HEK293 (cell line): ENCODE results near the gene RHPN2.
A peak's percentile ranks its signal among the peaks of the same experiment; 100 is the strongest.

ENCODE experiments used
- CTCF ChIA-PET: fragments of 350-600 bp; formaldehyde crosslinking; extraction: SDS; loops from one replicate; lab custom pipeline; 2021; ENCODE audit warnings: antibody characterized with exemption; lab: Yijun Ruan, JAX
- POLR2A ChIA-PET: fragments of 300-600 bp; formaldehyde crosslinking; extraction: SDS; loops from one replicate; lab custom pipeline; 2020; ENCODE audit warnings: antibody characterized with exemption, inconsistent platforms; lab: Yijun Ruan, JAX
- H3K27ac ChIP-seq: fragments of 200-500 bp; sonication (Bioruptor generic); 2 replicates; pipeline ENCODE4 v1.5.1; 2014; ENCODE audit warnings: low read depth, low read length, control low read depth, inconsistent platforms; ENCODE audit errors: extremely low read depth
- H3K36me3 ChIP-seq, 2 experiments: fragments of 200-500 bp in 1 of 2; sonication (Bioruptor generic) in 1 of 2; 1 replicate in 1 of 2; 2 replicates in 1 of 2; pipeline ENCODE4 v1.5.1; 2014 to 2017; ENCODE audit warnings: inconsistent platforms in 2 of 2, low read length in 2 of 2; ENCODE audit not compliant: control insufficient read depth in 2 of 2, insufficient read depth in 1 of 2
- H3K4me1 ChIP-seq: fragments of 200-500 bp; sonication (Bioruptor generic); 2 replicates; pipeline ENCODE4 v1.5.1; 2014; ENCODE audit warnings: mild to moderate bottlenecking, low read length, inconsistent platforms; ENCODE audit not compliant: control insufficient read depth, insufficient read depth
- H3K4me3 ChIP-seq: 2 replicates; pipeline ENCODE4 v1.5.1; 2011; ENCODE audit warnings: low read depth, mild to moderate bottlenecking, control low read depth, low read length, moderate library complexity
- H3K9me3 ChIP-seq: fragments of 200-500 bp; sonication (Bioruptor generic); 2 replicates; pipeline ENCODE4 v1.5.1; 2014; ENCODE audit warnings: low read depth, low read length, inconsistent platforms; ENCODE audit not compliant: control insufficient read depth, insufficient read depth
- ATF2 ChIP-seq: fragments of 450-650 bp; formaldehyde crosslinking; IDR thresholded peaks from 2 replicates; pipeline ENCODE4 v1.5.1; 2016; ENCODE audit warnings: missing biosample characterization, missing genetic modification characterization, low read depth
- EGR2 ChIP-seq: fragments of 450-650 bp; formaldehyde crosslinking; IDR thresholded peaks from 2 replicates; pipeline ENCODE4 v1.5.1; 2016; ENCODE audit warnings: low read depth, missing biosample characterization, missing genetic modification characterization
- GLI2 ChIP-seq: fragments of 450-650 bp; formaldehyde crosslinking; IDR thresholded peaks from 2 replicates; pipeline ENCODE4; 2017; ENCODE audit warnings: missing biosample characterization, missing genetic modification characterization, low read depth, borderline replicate concordance
- MZF1 ChIP-seq: fragments of 450-650 bp; formaldehyde crosslinking; IDR thresholded peaks from 2 replicates; pipeline ENCODE4 v1.5.1; 2017; ENCODE audit warnings: missing biosample characterization, missing genetic modification characterization, borderline replicate concordance
- PRDM1 ChIP-seq: fragments of 450-650 bp; formaldehyde crosslinking; IDR thresholded peaks from 2 replicates; pipeline ENCODE4; 2016; ENCODE audit warnings: missing biosample characterization, missing genetic modification characterization
- SCRT1 ChIP-seq: fragments of 450-650 bp; formaldehyde crosslinking; IDR thresholded peaks from 2 replicates; pipeline ENCODE4 v1.5.1; 2016; ENCODE audit warnings: missing biosample characterization, missing genetic modification characterization, borderline replicate concordance
- ZBTB11 ChIP-seq: fragments of 450-650 bp; formaldehyde crosslinking; conservative IDR thresholded peaks from 2 replicates; pipeline ENCODE4 v1.5.1; 2016; ENCODE audit warnings: low read depth, missing biosample characterization, missing genetic modification characterization
- ZBTB20 ChIP-seq: fragments of 450-650 bp; formaldehyde crosslinking; IDR thresholded peaks from 2 replicates; pipeline ENCODE4 v1.5.1; 2016; ENCODE audit warnings: missing biosample characterization, missing genetic modification characterization
- ZFHX2 ChIP-seq: fragments of 450-650 bp; formaldehyde crosslinking; conservative IDR thresholded peaks from 2 replicates; pipeline ENCODE4 v1.5.1; 2016; ENCODE audit warnings: missing biosample characterization, missing genetic modification characterization
- ZNF121 ChIP-seq: fragments of 450-650 bp; formaldehyde crosslinking; IDR thresholded peaks from 2 replicates; pipeline ENCODE4 v1.5.1; 2016; ENCODE audit warnings: missing biosample characterization, missing genetic modification characterization
- ZNF132 ChIP-seq: fragments of 450-650 bp; formaldehyde crosslinking; IDR thresholded peaks from 2 replicates; pipeline ENCODE4 v1.5.1; 2017; ENCODE audit warnings: missing biosample characterization, missing genetic modification characterization, borderline replicate concordance
- ZNF140 ChIP-seq: fragments of 450-650 bp; formaldehyde crosslinking; IDR thresholded peaks from 2 replicates; pipeline ENCODE4 v1.5.1; 2016; ENCODE audit warnings: missing biosample characterization, missing genetic modification characterization
- ZNF169 ChIP-seq: fragments of 450-650 bp; formaldehyde crosslinking; IDR thresholded peaks from 2 replicates; pipeline ENCODE4 v1.5.1; 2016; ENCODE audit warnings: missing biosample characterization, missing genetic modification characterization
- ZNF274 ChIP-seq, 2 experiments: fragments of 200-500 bp in 1 of 2; fragments of 450-650 bp in 1 of 2; sonication (Bioruptor generic) in 1 of 2; formaldehyde crosslinking in 1 of 2; IDR thresholded peaks; 2 replicates each; pipeline versions ENCODE4 v1.5.1 to v1.6.1; 2014 to 2016; ENCODE audit warnings: borderline replicate concordance in 1 of 2, inconsistent platforms in 1 of 2, low read length in 1 of 2, missing biosample characterization in 1 of 2, missing genetic modification characterization in 1 of 2
- ZNF280D ChIP-seq: fragments of 450-650 bp; formaldehyde crosslinking; IDR thresholded peaks from 2 replicates; pipeline ENCODE4 v1.5.1; 2016; ENCODE audit warnings: missing biosample characterization, missing genetic modification characterization
- ZNF530 ChIP-seq: fragments of 450-650 bp; formaldehyde crosslinking; IDR thresholded peaks from 2 replicates; pipeline ENCODE4 v1.5.1; 2016; ENCODE audit warnings: low read depth, missing biosample characterization, missing genetic modification characterization
- ZNF548 ChIP-seq: fragments of 450-650 bp; formaldehyde crosslinking; IDR thresholded peaks from 2 replicates; pipeline ENCODE4 v1.5.1; 2016; ENCODE audit warnings: missing biosample characterization, missing genetic modification characterization
- ZNF658 ChIP-seq: fragments of 450-650 bp; formaldehyde crosslinking; IDR thresholded peaks from 2 replicates; pipeline ENCODE4; 2016; ENCODE audit warnings: missing biosample characterization, missing genetic modification characterization
- ZSCAN18 ChIP-seq: fragments of 450-650 bp; formaldehyde crosslinking; IDR thresholded peaks from 2 replicates; pipeline ENCODE4 v1.5.1; 2016; ENCODE audit warnings: missing biosample characterization, missing genetic modification characterization
- ZSCAN30 ChIP-seq: fragments of 450-650 bp; IDR thresholded peaks from 2 replicates; pipeline ENCODE4 v1.5.1; 2018; ENCODE audit warnings: missing biosample characterization, mild to moderate bottlenecking, missing genetic modification characterization, moderate library complexity

Gene RHPN2

GRCh38 chr19:33062902-33063301, 1.8 kb downstream of the RHPN2 start (continued):
- no peak for TF ChIP-seq ZNF280D (tag by site-specific recombination)

GRCh38 chr19:33060586-33060985, 4.1 kb downstream of the RHPN2 start:
- no peaks in the 10 kb centered on the region; the same call in 1 of the 2 replicates for H3K9me3 ChIP-seq
- no peak overlapping the region for H3K27ac ChIP-seq
- H3K4me1 ChIP-seq = peaks cover 20% of the 10 kb centered on the region
- POLR2A ChIA-PET = interaction anchor here (0.6 to 1.6 kb wide), 3 partner anchors 9 to 19 kb away, joined by 4 to 10 read pairs (median 5); no protein-coding TSS in a partner anchor
- TF ChIP-seq ZNF121 (tag by site-specific recombination) = peak; percentile 78
- TF ChIP-seq EGR2 = 0 out of 2 replicates have a peak, but pooled peaks have one; percentile 27
- TF ChIP-seq ZBTB20 = no peak
- no peak for TF ChIP-seq ZSCAN30
- TF ChIP-seq ZFHX2 = 0 out of 2 replicates have a peak, but pooled peaks have one; percentile 5
- no peak for TF ChIP-seq MZF1
- TF ChIP-seq ZNF132 (tag by site-specific recombination) = no peak
- TF ChIP-seq ATF2 = no peak
- no peak for TF ChIP-seq ZNF140
- peaks cover 0 to 22% of the 10 kb centered on the region in 2 experiments; a peak in 1 of 3 replicates for H3K36me3 ChIP-seq
- no peak overlapping the region for H3K4me3 ChIP-seq
- CTCF ChIA-PET = interaction anchor here (0.7 to 0.9 kb wide), 2 partner anchors 242 to 370 kb away, joined by 3 read pairs; no protein-coding TSS in a partner anchor

GRCh38 chr19:33055718-33056117, 9.0 kb downstream of the RHPN2 start:
- H3K27ac ChIP-seq = 0 out of 2 replicates have a peak overlapping the region, but pooled peaks have one; percentile 12
- H3K36me3 ChIP-seq = peaks cover 5 to 42% of the 10 kb centered on the region in 2 experiments
- peak; percentile 98 for TF ChIP-seq PRDM1 (tag by site-specific recombination)
- no peak for TF ChIP-seq ZNF530
- ChIA-PET POLR2A (interaction anchor here (0.8 to 1.6 kb wide), 5 partner anchors 8 to 79 kb away, joined by 3 to 7 read pairs (median 5); no protein-coding TSS in a partner anchor), CTCF (interaction anchor here (0.8 to 1.3 kb wide), 2 partner anchors 63 to 1165 kb away, joined by 4 to 5 read pairs; no protein-coding TSS in a partner anchor)
- no peak overlapping the region for H3K4me3 ChIP-seq
- peaks cover 30% of the 10 kb centered on the region for H3K4me1 ChIP-seq
- H3K9me3 ChIP-seq = no peaks in the 10 kb centered on the region; the same call in 1 of the 2 replicates

GRCh38 chr19:33054623-33055022, 10.1 kb downstream of the RHPN2 start:
- Histone ChIP-seq H3K9me3 (no peaks in the 10 kb centered on the region; the same call in 1 of the 2 replicates), H3K36me3 (peaks cover 5 to 46% of the 10 kb centered on the region in 2 experiments), H3K27ac (no peak overlapping the region), H3K4me1 (peaks cover 30% of the 10 kb centered on the region), H3K4me3 (no peak overlapping the region)
- ChIA-PET CTCF (no interaction called here), POLR2A (no interaction called here)
- TF ChIP-seq ZBTB11 (tag by site-specific recombination) (no peak), SCRT1 (peak; percentile 61; the same call in 1 of the 2 replicates), ZBTB20 (no peak), ZNF274 (IDR thresholded peaks at IDR 0.05; ENCODE audit: low read length) (no peak), ZNF274 (tag by site-specific recombination; IDR thresholded peaks at IDR 0.05; ENCODE audit: borderline replicate concordance) (no peak), ZNF658 (tag by site-specific recombination) (no peak), ZNF169 (peak; percentile 42; the same call in 1 of the 2 replicates), ZNF548 (tag by site-specific recombination) (no peak), ZSCAN18 (tag by site-specific recombination) (no peak), GLI2 (tag by site-specific recombination) (no peak)
